CD4-positive, alpha-beta T cell treated with Interleukin-17A for 1 hour (primary cell): ENCODE measurements around the gene CLEC4M.
"Not testable (repeated sequence)": the region's sequence is repeated elsewhere in the genome, so short reads cannot be mapped to it uniquely, and the experiment has no call there.

Experiments
- DNase-seq: peaks from one replicate; pipeline ENCODE4 v3.0.0-alpha.2; 2020

The CLEC4M gene

DNA sequence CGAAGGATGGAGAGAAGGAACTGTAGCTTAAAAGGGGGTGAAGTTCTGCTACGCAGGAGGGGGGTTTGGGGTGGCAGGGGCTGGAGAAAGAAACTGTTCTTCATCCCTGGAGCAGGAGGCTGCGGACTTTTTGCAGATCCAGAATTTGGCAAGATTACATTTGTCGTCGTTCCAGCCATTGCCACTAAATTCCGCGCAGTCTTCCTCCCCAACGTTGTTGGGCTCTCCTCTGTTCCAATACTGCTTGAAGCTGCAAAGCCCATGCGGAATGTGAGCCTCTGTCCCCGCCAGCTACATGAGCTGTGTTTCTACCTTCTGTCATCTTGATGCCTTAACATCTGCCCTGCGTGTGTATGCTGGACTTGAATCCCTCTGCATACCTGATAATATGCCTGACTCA is 20.1 kb upstream of the CLEC4M start:
- no peak for DNase-seq

DNA sequence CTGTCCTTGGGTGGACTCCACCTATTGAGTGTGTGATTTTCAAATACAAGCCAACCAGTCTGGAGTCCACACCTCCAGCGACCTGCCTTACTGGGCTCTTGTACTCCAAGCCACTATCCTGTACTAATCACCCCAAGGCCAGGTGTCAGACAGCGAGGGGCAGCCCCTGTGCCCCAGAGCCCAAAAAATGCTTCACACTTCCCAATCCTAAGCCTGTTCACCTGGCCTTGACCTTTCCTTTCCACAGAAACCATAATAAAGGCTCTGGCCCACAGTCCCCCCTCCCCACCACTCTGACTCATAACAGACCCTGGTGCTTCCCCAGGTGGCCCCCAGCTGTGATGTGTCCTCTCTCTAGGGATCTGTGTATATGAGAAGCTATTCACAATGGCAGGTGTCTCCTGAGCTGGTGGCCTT is 19.6 kb upstream of the CLEC4M start:
- DNase-seq, result no peak

DNA sequence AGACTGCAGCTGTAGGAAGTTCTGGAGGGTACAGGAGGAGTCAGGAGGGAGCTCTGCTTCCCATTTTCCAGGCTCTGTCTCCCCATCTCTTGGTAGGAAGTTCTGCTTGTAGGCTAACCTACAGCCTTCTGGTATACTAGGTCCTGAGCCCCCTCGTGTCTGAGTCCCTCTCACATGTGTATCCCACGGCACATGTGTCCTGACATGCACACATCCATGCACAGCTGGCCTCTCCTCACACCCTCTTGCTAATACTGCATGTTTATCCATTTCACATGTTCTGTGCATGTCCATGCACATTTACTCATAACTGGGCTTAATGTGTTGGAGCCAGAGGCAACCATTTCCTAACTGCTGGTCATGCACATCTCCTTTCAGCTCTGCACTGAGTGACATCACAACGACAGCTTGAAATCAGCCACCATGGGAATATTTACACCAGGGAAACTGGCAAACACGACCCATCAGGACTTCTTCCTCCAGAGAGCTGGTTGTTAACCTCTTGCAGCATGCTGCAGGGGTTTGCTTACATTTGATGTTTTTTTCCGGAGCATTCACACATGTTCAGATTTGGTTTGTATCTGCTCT is 18.8 kb upstream of the CLEC4M start:
- no peak for DNase-seq

DNA sequence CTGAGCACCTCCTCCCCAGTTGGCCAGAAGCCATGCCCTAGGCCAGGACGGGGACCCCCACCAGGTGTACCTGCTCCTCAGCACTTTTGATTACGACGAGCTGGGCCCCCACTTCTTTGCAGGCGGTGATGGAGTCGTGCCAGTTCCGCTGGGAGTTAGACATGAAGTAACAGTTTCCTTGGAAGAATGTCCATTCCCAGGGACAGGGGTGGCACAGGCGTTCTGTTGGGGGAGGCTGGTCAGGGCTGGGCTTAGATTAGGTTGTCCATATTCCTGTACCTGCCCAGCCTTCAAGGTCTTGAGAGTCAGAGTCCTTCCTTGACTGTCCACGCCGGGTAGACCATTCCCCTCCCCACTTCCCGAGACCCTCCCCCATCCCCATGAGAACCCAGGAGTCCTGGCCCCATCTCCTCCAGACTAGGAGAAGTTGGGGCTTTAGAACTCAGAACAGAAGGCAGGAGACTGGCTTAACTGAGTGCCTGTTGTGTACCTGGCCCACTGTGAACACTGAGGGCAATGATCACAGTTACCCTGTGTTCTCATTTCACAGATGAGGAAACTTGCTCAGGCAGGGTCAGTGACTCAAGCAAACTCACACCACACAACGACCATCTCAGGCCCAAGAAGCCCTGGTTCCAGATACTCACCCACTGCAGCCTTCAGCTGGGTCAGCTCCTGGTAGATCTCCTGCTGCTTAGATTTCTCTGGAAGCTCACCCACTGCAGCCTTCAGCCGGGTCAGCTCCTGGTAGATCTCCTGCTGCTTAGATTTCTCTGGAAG is 18.0 kb upstream of the CLEC4M start:
- no peak for DNase-seq

DNA sequence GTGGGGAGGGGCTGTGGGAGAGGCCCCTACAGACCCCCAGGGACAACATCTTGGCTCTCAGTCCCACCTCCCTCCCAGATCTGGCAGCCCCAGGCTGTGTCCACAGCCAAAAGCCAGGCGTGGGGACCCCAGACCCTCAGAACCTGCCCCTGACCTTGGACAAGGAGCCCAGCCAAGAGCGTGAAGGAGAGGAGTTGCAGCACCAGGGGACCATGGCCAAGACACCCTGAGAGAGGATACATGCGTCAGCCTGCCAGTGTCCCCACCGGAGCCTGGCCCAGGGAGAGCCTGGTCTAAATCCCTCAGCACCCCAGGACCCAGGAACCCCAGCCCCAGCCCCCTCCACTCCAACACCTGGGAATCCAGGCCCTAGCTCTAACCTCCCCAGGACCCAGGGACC is 16.7 kb upstream of the CLEC4M start:
- not testable (repeated sequence) for DNase-seq

DNA sequence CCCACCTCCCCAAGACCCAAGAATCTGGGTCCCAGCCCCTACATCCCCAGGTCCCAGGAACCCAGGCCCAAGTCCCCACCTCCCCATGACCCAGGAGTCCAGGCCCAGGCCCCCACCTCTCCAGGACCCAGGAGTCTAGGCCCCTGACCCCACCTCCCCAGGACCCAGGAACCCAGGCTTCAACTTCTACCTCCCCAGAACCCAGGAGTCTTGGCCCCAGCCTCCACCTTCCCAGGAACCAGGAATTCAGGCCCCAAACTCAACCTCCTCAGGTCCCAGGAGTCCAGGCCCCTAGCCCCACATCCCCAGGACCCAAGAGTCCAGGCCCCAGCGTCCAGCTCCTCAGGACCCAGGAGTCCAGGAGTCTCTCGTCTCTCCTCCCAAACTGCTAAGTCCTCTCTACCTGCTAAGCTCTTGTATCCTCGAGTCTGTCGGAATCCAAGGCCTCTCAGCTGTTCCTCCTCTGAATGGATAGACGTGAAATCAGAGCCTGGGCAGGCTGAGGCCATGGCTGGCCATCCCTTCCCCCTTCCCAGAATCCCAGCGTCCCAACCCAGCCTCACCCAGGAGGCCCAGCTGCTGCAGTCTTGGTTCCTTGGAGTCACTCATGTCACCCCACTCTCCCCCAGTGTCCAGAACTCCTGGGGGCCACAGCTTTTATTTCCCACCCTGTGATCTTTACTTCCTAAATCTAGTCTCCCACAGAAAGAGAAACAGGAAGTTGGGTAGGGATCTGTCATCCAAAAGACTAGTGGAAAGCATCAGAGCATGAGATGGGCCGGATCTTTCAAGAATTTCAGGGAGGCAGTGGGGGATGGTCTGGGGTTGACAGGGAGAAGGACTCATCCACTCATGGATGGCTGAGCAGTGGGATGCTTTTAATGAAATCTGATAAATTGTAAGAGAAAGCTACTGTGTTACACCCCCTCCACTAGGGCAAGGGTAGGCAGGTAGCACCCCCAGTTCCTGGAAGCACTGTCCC is 15.8 kb upstream of the CLEC4M start, which contains the start of gene CD209:
CD209 (minus strand) TSS at position 632 of the 982 bp plus-strand sequence; CDS start at position 609, 23 bp downstream.
- no peak for DNase-seq

DNA sequence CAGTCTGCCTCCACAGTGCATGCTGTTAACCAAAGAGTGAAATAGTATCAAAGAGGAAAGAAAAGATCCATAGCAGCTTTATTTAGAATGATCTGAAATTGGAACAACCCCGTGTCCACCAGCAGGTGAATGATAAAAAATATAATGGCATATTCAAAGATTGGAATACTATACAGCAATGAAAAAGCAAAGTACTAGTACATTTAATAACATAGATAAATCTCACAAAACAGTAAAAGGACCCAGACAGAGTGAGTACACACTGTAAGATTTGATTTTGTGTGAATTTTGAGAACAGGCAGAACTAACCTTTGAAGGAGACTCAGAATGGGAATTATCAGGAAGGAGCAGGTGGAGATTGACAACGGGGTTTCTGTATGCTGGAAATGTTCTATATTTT is 14.9 kb upstream of the CLEC4M start:
- no peak for DNase-seq

DNA sequence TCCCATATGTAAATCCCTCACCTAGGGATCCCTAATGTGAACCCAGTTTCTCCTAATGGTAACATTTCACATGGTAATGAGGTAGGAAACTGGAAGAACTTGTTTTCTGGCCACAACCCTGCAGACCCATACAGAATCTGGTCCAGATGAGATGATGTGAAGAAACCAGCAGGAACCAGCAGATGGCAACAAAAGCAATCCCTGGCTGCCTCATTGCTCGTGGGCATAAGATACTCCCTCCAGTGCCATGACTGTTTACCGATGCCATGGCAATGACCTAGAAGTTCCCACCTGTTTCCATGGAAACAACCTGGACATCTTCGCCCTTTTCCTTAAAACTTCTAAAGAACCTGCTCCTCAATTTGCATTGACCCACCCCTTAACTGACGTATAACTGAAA is 14.3 kb upstream of the CLEC4M start:
- DNase-seq, result no peak

DNA sequence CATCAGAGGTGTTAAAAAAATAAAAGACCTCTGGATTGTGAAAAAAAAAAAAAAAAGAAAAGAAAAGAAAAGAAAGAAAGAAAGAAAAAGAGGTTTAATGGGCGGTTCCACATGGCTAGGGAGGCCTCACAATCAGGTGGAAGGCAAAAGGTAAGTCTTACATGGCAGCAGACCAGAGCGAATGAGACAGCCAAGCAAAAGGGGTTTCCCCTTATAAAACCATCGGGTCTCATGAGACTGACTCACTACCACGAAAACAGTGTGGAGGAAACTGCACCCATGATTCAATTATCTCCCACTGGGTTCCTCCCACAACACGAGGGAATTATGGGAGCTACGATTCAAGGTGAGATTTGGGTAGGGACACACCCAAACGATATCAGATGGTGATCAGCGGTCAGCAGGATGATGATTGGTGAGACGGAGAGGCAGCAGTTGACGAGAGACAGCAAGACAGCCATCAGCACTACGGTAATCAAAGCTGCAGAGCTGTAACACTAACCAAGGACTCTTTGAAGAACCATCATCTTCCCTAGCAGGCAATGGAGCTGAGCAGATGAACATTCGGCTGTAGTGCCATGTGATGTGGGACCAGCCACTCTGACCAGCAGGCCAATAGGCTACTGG is 11.8 kb upstream of the CLEC4M start:
- DNase-seq, result peak; percentile 48

DNA sequence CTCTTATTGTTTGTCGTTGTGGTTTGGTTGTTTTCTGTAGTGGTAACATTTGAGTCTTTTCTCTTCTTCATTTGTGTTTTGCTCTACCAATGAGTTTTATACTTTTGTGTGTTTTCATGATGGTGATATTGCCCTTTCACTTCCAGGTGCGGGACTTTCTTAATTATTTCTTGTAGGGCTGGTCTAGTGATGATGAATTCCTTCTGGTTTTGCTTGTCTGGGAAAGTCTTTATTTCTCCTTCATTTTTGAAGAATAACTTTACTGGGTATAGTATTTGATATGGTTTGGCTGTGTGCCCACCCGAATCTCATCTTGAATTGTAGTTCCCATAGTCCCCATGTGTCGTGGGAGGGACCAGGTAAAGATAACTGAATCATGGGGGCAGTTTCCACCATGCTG is 6.8 kb upstream of the CLEC4M start:
- no peak for DNase-seq

DNA sequence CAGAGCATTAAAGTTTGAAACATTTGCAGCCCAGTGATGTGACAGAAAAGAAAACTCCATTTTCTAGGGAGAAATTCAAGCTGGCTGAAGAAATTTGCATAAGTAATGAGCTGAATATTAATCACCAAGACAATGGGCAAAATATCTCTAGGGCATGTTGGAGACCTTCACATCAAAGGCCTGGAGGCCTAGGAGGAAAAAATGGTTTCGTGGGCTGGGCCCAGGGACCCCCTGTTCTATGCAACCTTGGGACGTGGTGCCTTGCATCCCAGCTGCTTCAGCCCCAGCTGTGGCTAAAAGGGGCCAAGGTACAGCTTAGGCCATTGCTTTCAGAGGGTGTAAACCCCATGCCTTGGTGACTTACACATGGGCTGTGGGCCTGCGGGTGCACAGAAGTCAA is 5.7 kb upstream of the CLEC4M start:
- DNase-seq, result no peak

DNA sequence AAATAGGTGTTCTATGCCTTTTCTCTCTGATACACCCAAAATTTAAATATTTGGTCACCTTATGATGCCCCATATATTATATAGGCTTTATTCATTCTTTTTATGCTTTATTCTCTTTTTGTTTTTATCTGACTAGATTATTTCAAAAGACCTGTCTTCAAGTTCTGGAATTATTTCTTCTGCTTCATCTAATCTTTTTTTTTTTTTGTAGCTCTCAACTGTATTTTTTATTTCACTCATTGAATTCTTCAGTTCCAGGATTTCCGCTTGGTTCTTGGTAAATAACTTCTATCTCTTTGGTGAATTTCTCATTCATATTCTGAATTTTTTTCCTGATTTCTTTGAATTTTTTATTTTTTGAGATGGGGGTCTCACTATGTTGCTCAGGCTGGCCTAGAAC is 3.9 kb upstream of the CLEC4M start:
- DNase-seq, result no peak

DNA sequence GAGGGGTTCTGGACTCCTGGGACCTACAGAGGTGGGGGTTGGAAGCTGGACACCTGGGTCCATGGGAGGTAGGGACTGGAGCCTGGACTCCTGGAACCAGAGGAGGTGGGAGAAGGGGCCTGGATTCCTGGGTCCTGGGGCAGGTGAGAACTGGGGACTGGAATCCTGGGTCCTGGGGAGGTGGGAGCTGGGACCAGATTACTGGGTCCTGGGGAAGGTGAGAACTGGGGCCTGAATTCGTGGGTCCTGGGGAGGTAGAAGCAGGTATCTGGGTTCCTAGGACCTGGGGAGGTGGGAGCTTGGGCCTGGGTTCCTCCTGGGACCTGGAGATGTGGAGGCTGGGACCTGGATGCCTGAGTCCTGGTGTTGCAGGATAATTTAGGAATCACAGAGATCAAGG is 653 bp downstream of the CLEC4M start:
- no peak for DNase-seq

DNA sequence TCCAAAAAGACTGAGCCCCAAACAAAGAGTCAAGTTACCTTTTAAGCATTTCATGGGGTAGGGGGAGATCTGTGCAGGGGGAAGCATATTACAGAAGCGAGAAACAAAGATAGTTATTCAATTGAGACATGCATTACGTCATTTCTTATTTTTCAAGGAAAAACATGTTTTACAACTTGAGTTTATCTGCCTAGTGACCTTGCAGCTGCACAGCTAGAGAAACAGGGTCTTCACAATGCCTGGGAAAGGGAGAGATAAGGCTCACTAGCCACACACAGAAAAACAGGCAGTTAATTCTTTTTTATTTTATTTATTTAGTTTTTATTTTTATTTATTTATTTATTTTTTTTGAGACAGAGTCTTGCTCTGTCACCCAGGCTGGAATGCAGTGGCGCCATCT is 1.1 kb downstream of the CLEC4M start:
- not testable (repeated sequence) for DNase-seq

DNA sequence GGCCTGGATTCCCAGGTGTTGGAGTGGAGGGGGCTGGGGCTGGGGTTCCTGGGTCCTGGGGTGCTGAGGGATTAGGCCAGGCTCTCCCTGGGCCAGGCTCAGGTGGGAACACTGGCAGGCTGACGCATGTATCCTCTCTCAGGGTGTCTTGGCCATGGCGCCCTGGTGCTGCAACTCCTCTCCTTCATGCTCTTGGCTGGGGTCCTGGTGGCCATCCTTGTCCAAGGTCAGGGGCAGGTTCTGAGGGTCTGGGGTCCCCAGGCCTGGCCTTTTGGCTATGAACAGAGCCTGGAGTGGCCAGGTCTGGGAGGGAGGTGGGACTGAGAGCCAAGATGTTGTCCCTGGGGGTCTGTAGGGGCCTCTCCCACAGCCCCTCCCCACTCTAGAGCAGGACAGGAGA is 2.0 kb downstream of the CLEC4M start:
- not testable (repeated sequence) for DNase-seq

DNA sequence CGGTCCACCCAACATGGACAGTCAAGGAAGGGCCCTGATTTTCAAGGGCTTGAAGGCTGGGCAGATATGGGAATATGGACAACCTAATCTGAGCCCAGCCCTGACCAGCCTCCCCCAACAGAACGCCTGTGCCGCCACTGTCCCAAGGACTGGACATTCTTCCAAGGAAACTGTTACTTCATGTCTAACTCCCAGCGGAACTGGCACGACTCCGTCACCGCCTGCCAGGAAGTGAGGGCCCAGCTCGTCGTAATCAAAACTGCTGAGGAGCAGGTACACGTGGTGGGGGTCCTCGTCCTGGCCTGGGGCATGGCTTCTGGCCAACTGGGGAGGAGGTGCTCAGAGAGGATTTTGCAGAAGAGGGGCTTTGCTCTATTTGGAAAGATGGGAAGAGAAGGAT is 3.5 kb downstream of the CLEC4M start:
- DNase-seq, result no peak

DNA sequence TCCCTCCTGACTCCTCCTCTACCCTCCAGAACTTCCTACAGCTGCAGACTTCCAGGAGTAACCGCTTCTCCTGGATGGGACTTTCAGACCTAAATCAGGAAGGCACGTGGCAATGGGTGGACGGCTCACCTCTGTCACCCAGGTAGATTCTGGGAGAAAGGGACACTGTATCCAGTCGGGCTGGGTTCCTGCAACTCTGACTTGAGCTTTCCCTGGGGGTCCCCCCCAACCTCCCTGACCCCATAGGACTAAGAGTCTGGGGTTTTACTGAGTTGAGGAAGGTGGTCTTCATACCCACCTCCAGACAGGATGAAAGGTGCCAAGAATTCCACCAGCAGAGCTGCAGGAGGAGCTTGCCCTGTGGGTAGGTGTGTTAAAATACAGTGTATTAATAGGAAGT is 4.4 kb downstream of the CLEC4M start:
- DNase-seq, result no peak

DNA sequence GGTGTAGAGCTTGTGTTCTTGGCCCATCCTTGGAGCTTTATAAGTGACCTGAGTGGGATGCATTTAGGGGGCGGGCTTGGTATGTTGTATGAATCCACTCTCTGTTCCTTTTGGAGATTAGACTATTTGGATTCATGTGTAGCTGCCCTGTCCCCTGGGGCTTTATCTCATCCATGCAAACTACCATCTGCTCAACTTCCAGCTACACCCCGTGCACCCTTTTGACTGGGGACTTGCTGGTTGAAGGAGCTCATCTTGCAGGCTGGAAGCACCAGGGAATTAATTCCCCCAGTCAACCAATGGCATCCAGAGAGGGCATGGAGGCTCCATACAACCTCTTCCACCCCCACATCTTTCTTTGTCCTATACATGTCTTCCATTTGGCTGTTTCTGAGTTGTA is 6.1 kb downstream of the CLEC4M start:
- DNase-seq, result no peak

DNA sequence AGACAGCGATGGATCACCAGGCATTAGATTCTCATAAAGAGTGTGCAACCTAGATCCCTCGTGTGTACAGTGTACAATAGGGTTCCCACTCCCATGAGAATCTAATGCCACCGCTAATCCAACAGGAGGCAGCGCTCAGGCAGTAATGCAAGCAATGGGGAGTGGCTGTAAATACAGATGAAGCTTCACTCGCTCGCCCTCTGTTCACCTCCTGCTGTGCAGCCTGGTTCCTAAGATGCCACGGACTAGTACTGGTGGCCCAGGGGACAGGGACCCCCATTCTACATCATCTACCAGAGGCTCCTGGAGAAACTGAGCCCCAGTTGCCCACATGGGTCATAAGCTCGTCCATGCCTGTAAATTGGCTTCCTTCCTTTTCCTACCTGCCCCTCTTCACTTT is 8.0 kb downstream of the CLEC4M start:
- no peak for DNase-seq

DNA sequence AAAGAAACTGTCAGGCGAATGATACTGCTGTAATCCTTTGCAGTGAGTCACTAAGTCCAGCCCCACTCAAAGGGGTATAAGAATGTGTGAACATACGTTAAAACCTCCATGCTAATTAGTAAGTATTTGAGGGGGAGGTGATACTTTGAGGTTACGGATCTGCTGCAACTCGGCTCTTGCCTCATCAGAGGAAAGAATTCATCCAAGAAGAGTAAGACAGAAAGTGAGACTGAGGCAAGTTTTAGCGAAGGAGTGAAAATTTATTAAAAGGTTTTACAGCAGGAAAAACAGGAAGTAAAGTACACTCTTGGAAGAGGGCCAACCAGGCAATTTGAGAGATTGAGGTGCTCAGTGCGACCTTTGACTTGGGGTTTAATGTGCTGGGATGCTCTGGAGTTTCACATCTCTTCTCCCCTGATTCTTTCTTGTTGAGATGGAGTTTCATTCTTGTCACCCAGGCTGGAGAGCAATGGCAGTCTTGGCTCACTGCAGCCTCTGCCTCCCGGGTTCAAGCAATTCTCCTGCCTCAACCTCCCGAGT is 9.8 kb downstream of the CLEC4M start:
- DNase-seq, result peak; percentile 47

DNA sequence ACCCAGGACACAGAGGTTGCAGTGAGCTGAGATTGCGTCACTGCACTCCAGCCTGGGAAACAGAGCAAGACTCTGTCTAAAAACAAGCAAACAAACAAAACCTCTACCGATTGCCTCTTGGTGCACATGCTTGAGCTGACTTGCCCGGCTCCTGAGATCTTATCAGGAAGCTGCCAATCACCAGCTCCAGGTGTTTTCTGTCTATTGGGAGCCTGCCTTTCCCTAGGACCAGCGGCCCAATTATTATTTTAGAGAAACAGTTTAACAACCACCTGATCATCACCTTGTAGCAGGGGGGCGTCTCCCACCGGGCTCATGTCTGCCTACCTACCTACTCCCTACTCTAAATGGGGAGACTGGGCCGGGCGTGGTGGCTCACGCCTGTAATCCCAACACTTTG is 10.8 kb downstream of the CLEC4M start:
- no peak for DNase-seq

DNA sequence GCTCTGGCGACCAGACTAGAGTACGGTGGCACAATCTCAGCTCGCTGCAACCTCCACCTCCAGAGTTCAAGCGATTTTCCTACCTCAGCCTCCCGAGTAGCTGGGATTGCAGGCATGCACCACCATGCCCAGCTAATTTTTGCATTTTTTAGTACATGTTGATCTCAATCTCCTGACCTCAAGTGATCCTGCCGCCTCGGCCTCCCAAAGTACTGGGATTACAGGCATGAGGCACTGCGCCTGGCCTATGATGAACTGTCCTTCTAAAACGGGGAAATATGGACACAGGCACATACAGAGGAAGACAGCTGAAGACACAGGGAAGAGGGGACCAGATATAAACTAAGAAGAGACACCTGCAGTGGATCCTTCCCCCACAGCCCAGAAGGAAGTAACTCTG is 12.7 kb downstream of the CLEC4M start:
- DNase-seq, result no peak

DNA sequence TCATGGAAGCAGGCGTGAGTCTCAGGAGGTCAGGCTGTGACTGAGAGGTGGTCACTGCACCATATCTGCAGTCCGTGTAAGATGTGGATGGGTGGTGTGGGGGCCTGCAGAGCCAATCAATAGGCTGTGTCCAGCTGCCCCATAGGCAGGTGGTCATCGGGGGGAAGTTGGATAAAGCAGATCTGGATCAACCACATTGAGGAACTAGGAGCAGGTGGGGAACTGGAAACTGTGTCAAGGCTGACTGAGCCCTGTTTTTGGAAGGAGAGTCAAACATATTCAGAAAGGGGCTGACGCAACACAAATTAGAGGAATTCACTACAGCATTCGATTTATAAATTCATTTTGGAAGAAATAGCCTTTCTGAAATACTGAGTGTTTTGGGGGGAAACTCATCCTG is 15.0 kb downstream of the CLEC4M start:
- no peak for DNase-seq
